Prostate gland (tissue), 2 donors: ENCODE results near the gene ZNF839. TPM values are rescaled to one million over a fixed set of nuclear protein-coding genes. Genes with fewer than 3 reads are reported as not detected.
"Not testable (repeated sequence)": the region's sequence is repeated elsewhere in the genome, so short reads cannot be mapped to it uniquely, and the experiment has no call there.

Experiments
- DNase-seq: peaks from one replicate; pipeline ENCODE4 v3.0.0-alpha.2; 2019; ENCODE audit warnings: low spot score
- H3K27ac ChIP-seq, 2 donors: fragments of 200-600 bp; sonication (generic); 2 replicates each; pipeline ENCODE4 v1.5.1; 2017 to 2019
- H3K27me3 ChIP-seq: fragments of 200-600 bp; sonication (generic); replicated peaks from 2 replicates; pipeline ENCODE4 v1.5.1; 2019; ENCODE audit not compliant: insufficient read depth
- H3K36me3 ChIP-seq, 2 donors: fragments of 200-600 bp; sonication (generic); 1 replicate in 1 of 2; 2 replicates in 1 of 2; pipeline versions ENCODE4 v1.5.1 to v1.8.1; 2017 to 2019
- H3K4me1 ChIP-seq: fragments of 200-600 bp; sonication (generic); replicated peaks from 2 replicates; pipeline ENCODE4 v1.5.1; 2019
- H3K4me3 ChIP-seq, 2 donors: fragments of 200-600 bp; sonication (generic); 2 replicates each; pipeline ENCODE4 v1.5.1; 2017 to 2019
- H3K9me3 ChIP-seq: fragments of 200-600 bp; sonication (generic); 2 replicates; pipeline ENCODE4 v1.5.1; 2017
- POLR2A ChIP-seq: fragments of 450-650 bp; IDR thresholded peaks from one replicate; pipeline ENCODE4 v1.6.1; 2016; ENCODE audit warnings: antibody characterized with exemption, mild to moderate bottlenecking
- POLR2AphosphoS5 ChIP-seq: sonication (generic); formaldehyde crosslinking; IDR thresholded peaks from one replicate; pipeline ENCODE4 v1.6.1; 2017; ENCODE audit warnings: antibody characterized with exemption
- WGBS: methylation state at CpG from one replicate; pipeline ENCODE4 v1.1.5; 2018; 5-methylcytosine and 5-hydroxymethylcytosine counted together
- intact Hi-C: fragments of 100-400 bp; cut with DNase I; formaldehyde crosslinking; loops from one replicate; pipeline ENCODE4 v1.14.2; 2022
- total RNA-seq, 2 donors: library from RNA; depleted of rRNA; stranded (reverse); fragments of >200 nt; gene quantifications; one replicate each; pipeline ENCODE4 v1.1.0, GENCODE V29; 2016
- TF ChIP-seq, protein P1 (sequence below), 4 experiments: fragments of 200-600 bp in 2 of 4; fragments of 450-650 bp in 2 of 4; sonication (generic) in 2 of 4; IDR thresholded peaks; 1 replicate in 3 of 4; 2 replicates in 1 of 4; pipeline ENCODE4 v1.5.1; 2016 to 2019; ENCODE audit warnings: antibody characterized with exemption in 4 of 4, mild to moderate bottlenecking in 2 of 4, moderate library complexity in 2 of 4

The ZNF839 gene
- total RNA-seq, 2 donors from 2014 or later: 11.7 to 33.8 TPM

DNA sequence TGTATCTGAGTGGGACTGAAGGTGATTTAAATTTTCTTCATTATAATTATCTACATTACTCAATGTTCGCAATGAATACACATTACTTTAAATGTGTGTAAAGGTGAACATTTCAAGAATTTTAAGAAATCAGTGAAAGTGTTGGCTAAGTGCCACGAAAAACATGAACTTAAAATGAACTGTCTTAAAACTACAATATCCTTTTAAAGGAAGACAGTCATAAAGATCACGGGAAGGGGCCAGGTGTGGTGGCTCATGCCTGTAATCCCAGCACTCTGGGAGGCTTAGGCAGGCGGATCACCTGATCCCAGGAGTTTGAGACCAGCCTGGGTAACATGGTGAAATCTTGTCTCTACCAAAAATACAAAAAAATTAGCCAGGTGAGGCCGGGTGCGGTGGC is 25.8 kb upstream of the ZNF839 start:
- H3K4me1 ChIP-seq: no peaks in the 10 kb centered on the region
- H3K36me3 ChIP-seq: no peaks in the 10 kb centered on the region
- DNase-seq: no peak
- H3K27me3 ChIP-seq: no peaks in the 10 kb centered on the region
- no peaks in the 10 kb centered on the region for H3K9me3 ChIP-seq
- no peak overlapping the region for H3K4me3 ChIP-seq
- intact Hi-C loops: no loop called here
- TF ChIP-seq POLR2A (no peak), POLR2AphosphoS5 (no peak)
- TF ChIP-seq, protein P1, sequence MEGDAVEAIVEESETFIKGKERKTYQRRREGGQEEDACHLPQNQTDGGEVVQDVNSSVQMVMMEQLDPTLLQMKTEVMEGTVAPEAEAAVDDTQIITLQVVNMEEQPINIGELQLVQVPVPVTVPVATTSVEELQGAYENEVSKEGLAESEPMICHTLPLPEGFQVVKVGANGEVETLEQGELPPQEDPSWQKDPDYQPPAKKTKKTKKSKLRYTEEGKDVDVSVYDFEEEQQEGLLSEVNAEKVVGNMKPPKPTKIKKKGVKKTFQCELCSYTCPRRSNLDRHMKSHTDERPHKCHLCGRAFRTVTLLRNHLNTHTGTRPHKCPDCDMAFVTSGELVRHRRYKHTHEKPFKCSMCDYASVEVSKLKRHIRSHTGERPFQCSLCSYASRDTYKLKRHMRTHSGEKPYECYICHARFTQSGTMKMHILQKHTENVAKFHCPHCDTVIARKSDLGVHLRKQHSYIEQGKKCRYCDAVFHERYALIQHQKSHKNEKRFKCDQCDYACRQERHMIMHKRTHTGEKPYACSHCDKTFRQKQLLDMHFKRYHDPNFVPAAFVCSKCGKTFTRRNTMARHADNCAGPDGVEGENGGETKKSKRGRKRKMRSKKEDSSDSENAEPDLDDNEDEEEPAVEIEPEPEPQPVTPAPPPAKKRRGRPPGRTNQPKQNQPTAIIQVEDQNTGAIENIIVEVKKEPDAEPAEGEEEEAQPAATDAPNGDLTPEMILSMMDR (IDR thresholded peaks at IDR 0.05): no peak
- H3K27ac ChIP-seq: no peak overlapping the region
- WGBS: 68% methylated on average over 6 of the region's 6 CpGs

DNA sequence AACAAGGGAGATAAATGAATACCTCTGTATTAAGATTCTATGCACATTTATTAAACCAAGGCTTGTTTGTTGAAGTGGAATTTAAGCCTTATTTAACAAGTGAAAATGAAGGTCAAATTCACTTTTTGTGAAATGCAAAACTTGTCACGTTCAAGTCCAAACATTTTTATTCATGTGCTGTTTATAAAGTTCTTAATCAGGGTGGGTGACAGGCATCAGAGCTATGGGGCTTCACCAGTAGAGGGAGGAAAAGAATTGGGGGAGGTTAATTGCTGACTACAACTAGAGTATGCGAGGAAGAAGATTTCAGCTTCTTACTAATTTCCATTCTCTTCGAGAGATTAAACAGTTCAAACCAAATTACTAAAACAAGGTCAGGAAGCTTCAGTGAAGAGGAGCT is 24.3 kb upstream of the ZNF839 start:
- DNase-seq: no peak
- H3K27me3 ChIP-seq: no peaks in the 10 kb centered on the region
- TF ChIP-seq, protein P1 (IDR thresholded peaks at IDR 0.05): no peak
- no peak for TF ChIP-seq POLR2A
- TF ChIP-seq POLR2AphosphoS5: no peak
- no peaks in the 10 kb centered on the region for H3K4me1 ChIP-seq
- no peak overlapping the region for H3K27ac ChIP-seq
- no peaks in the 10 kb centered on the region for H3K36me3 ChIP-seq
- H3K9me3 ChIP-seq: no peaks in the 10 kb centered on the region
- 48% methylated on average over 3 of the region's 3 CpGs for WGBS
- intact Hi-C loops: no loop called here
- no peak overlapping the region for H3K4me3 ChIP-seq

DNA sequence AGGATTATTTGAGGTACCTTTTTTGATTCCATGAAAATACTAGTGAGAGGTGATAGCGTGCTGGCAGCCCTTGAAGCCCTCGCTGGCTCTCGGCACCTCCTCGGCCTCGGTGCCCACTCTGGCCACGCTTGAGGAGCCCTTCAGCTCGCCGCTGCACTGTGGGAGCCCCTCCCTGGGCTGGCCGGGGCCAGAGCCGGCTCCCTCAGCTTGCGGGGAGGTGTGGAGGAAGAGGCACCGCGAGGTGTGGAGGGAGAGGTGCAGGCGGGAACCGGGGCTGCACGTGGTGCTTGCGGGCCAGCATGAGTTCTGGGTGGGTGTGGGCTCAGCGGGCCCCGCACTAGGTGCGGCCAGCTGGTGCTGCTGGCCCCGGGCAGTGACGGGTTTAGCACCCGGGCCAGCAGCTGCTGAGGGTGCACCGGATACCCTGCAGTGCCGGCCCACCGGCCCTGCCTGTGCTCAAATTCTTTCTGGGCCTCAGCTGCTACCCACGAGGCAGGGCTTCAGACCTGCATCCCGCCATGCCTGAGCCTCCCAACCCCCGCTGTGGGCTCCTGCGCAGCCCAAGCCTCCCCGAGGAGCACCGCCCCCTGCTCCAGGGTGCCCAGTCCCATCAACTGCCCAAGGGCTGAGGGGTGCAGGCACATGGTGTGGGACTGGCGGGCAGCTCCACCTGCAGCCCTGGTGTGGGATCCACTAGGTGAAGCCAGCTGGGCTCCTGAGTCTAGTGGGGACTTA is 21.9 kb upstream of the ZNF839 start:
- H3K9me3 ChIP-seq: no peaks in the 10 kb centered on the region
- no peak overlapping the region for H3K27ac ChIP-seq
- H3K27me3 ChIP-seq: no peaks in the 10 kb centered on the region
- no peak for DNase-seq
- intact Hi-C loops: no loop called here
- H3K4me3 ChIP-seq: no peak overlapping the region
- H3K36me3 ChIP-seq: no peaks in the 10 kb centered on the region
- TF ChIP-seq POLR2A: no peak
- TF ChIP-seq POLR2AphosphoS5: no peak
- TF ChIP-seq, protein P1 (IDR thresholded peaks at IDR 0.05): no peak
- H3K4me1 ChIP-seq: no peaks in the 10 kb centered on the region
- over 99% methylated on average over 18 of the region's 33 CpGs for WGBS

- 94% methylated on average over 12 of the region's 12 CpGs for WGBS
- intact Hi-C loops: not testable (repeated sequence)
Measured at GRCh38 chr14:102298303-102299070, 21.1 kb upstream of the ZNF839 start.

DNA sequence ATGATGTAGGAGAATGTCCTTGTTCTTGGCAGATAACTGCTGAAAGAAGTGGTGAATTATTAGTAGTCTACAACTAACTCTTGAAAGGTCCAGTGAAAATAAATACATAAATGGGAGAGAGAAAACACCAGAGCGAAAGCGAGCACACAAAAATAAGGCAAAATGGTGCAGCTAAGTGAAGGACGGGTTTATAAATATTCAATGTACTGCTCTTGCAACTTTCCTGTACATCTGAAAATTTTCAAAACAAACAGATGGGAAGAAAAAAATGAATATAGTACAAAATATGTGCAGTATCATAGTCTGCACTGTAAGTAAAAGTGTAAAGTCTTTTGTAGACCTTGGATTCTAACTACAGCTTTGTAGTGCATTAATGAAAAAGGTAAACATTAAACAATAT is 15.9 kb upstream of the ZNF839 start:
- intact Hi-C loops: no loop called here
- Histone ChIP-seq H3K4me1 (no peaks in the 10 kb centered on the region), H3K36me3 (no peaks in the 10 kb centered on the region), H3K9me3 (no peaks in the 10 kb centered on the region), H3K27me3 (no peaks in the 10 kb centered on the region), H3K27ac (no peak overlapping the region), H3K4me3 (no peak overlapping the region)
- no peak for DNase-seq
- TF ChIP-seq, protein P1 (IDR thresholded peaks at IDR 0.05): no peak
- no peak for TF ChIP-seq POLR2AphosphoS5
- no peak for TF ChIP-seq POLR2A
- WGBS: 90% methylated on average over 3 of the region's 3 CpGs

More at GRCh38 chr14:102298303-102299070, 21.1 kb upstream of the ZNF839 start:
- not testable (repeated sequence) for H3K9me3 ChIP-seq, H3K4me1 ChIP-seq, H3K27ac ChIP-seq, H3K36me3 ChIP-seq, H3K4me3 ChIP-seq, H3K27me3 ChIP-seq, DNase-seq
